HT-29 (cell line): ENCODE measurements around the gene CT45A1. TPM values are rescaled to one million over a fixed set of nuclear protein-coding genes. Genes with fewer than 3 reads are reported as not detected.
"Not testable (repeated sequence)": the region's sequence is repeated elsewhere in the genome, so short reads cannot be mapped to it uniquely, and the experiment has no call there.

Experiments used
- DNase-seq: peaks from one replicate; pipeline ENCODE4 v3.0.0-alpha.2; 2015; ENCODE audit warnings: low spot score
- small RNA-seq: library from RNA; depleted of rRNA; stranded (forward); fragments of <200 nt; gene quantifications from one replicate; pipeline ENCODE3, GENCODE V24; 2014
- total RNA-seq: library from RNA; depleted of rRNA; stranded (reverse); fragments of >200 nt; shearing (Covaris generic); gene quantifications from 2 replicates; pipeline ENCODE4 v1.2.3, GENCODE V29; 2014; rRNA removed

CT45A1 gene
- not detected in 2 replicates for total RNA-seq

DNA sequence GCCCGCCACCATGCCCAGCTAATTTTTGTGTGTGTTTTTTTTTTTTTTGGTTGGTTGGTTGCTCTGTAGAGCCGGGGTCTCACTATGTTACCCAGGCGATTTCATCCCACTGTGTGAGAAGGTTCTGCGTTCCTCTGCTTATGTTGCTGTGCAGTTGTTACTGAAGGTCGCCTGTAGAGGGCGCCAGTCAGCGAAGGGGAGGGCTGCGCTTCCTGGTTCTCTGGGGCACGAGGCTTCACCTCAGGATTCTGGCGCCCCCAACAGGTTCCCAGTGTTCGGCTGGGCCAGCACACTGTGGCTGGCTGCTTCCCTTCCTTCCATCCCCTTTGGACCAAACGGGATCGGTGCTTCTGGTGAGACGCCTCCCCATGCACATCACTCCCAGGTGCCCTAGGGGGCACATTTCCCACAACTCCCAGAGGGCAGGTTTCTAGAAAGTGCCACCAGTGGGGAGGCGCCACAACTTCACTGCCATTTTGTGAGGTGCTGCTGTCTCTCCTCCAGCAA is at the start of gene CT45A1:
TSS of gene CT45A1 (plus strand) at position 457 of the 507 bp plus-strand sequence. CDS start 5,302 bp downstream, outside the sequence.
- DNase-seq: peak; percentile 25

DNA sequence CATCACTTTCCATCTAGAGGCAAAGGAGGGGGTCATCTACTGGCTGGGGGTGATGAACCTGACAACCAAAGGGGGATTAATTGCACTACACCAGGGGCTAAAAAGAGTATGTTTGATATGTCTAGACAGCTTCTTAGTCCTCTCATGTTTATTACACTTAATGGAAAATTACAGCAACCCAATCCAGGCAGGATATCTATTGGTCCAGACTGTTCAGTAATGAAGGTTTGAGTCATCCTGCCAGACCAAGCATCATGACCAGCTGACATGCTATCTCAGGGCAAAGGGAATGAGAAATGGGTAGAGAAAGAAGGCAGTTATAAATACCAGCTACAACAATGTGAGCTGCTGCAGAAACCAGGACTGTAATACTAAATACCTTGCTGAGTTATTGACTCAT is 40.5 kb upstream of the CT45A1 start:
- not testable (repeated sequence) for DNase-seq

DNA sequence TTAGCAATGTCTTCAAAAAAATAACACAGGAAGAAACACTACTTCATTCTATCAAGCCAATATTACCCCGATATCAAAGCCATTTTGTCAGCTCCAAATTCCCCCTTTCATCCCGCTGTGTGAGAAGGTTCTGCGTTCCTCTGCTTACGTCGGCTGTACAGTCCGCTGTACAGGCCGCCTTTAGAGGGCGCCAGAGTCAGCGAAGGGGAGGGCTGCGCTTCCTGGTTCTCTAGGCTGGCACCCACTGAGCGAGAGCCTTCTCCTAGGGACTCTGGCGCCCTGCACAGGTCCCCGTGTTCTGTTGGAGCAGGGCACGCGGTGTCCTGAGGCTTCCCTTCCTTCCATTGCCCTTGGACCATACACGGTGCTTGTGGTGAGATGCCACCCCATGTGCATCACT is 25.3 kb upstream of the CT45A1 start:
- no peak for DNase-seq

DNA sequence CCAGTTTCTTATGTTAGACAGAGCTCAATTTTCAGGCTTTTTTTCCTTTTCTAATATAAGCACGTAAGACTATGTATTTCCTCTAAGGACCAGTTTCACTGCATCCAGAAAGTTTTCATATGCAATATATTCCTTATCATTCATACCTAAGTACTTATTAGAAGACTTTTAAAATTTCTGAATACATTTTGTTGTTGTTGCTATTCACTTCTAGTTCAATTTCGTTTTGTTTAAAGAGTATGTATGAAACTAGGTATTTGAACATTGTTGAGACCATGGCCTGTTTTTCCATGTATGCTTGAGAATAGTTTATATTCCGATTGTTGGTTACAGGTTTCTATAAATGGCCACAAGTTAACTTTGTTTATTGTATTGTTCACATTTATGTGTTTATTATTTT is 18.0 kb upstream of the CT45A1 start:
- DNase-seq: no peak

DNA sequence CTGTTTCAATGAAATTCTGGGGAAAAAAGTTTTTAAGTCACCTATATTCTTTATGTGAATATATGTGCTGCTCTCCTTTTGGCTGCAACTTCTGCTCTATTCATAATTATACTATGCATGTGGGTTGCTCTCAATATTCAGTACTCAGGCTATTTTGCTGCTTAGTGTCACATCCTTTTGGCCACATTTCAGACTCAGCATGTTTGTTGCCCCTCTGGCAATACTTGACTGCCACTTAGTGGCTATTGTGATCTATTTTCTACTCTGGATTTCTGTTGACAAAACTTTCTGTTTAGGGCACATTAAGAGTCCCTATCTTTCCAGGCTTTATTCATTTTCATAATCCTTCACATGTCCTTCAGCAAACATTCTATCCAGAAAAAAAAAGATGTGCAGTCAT is 15.8 kb upstream of the CT45A1 start:
- no peak for DNase-seq

DNA sequence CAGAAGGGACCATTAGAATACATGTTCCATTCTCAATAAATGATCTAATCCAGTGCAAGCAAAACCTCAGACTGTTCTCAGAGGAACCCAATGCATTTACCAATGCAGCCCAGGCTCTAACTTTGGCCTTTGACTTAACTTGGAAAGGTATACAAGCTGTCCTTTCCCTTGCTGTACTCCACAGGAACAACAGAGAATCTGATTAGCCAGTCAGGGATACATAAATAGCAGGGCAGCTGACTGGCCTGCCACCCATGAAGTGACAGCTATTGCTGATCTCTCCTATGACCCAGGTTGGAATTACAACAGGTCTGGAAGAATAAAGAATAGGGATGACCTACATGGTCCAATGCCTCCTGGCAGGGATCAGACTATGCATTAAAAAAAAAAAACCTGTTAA is 14.5 kb upstream of the CT45A1 start:
- DNase-seq: no peak

DNA sequence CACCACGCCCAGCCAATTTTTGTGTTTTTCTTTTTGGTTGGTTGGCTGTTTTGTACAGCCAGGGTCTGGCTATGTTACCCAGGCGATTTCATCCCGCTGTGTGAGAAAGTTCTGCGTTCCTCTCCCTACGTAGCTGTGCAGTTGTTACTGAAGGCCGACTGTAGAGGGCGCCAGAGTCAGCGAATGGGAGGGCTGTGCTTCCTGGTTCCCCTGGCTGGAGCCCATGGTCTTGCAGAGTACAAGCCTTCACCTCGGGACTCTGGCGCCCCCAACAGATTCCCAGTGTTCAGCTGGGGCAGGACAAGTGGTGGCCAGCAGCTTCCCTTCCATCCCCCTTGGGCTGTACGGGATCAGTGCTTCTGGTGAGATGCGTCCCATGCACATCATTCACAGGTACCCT is 5.6 kb upstream of the CT45A1 start:
- DNase-seq: peak; percentile 50

DNA sequence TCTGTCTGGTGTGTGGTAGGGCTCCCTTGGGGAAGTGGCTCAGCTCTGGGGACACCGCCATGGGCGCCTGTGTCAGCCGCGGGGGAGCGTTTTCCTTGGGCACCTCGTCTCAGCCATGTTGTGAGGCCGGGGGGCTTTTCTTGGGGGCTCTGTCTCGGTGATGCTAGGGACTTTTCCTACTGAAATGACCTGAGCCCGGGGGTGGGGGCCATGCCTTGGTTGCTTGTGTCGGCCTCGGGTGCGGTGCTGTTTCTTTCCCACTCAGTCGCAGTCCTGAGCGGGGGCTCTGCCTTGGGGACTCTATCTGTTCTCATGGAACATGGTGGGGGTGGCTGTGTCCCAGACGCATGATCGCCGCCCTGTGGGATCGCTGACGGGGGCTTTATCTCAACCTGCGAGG is 356 bp downstream of the CT45A1 start:
- DNase-seq: no peak

DNA sequence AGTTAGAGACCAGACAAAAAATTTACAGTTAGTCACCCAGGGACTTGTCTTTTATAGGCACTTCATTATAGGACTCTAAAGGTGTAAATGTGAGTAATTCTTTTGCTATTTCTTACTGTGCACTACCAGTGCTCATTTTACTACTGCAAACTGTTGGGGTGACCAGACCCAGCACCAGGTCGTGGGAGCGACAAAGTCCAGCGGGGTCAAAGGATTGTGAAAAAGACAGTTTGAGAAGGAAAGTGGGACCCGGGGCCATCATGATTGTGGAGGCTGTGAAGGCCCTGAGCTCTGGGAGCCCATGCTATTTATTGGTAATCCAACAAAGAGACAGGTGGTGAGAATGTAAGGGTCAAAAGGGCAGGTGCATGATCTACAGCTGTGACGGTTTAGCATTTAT is 21.2 kb downstream of the CT45A1 start:
- DNase-seq: not testable (repeated sequence)

DNA sequence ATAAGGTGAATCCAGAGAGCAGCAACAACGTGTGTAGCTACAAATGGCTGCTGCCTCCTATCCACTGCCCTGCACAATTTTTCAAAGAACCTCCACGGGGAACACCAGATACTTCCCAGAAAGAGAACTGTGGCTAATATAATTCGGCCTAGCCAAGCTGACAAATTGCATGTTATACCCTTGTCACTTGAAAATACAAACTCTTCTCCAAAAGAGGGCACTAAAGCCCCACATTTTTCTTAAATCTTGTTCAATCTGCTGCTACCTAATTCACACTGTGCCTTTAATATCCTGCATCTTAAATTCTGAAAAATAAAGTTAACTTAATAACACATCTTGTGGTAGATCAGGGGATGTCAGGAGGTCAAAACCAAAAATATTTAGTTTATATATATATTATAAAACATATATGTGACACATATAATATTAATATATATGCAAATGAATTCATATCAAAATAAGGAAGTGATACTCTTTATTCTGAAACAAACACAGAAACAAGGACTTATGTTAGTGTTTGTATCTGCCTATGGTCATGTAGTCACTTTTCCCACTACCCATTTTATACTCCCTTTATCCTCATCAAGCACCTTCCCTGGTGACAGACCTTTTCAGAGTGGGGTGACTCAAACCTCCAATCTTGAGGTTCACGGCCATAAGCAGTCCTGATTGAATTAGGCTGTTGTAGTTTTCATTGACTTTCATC is 24.1 kb downstream of the CT45A1 start:
- peak; percentile 22 for DNase-seq

DNA sequence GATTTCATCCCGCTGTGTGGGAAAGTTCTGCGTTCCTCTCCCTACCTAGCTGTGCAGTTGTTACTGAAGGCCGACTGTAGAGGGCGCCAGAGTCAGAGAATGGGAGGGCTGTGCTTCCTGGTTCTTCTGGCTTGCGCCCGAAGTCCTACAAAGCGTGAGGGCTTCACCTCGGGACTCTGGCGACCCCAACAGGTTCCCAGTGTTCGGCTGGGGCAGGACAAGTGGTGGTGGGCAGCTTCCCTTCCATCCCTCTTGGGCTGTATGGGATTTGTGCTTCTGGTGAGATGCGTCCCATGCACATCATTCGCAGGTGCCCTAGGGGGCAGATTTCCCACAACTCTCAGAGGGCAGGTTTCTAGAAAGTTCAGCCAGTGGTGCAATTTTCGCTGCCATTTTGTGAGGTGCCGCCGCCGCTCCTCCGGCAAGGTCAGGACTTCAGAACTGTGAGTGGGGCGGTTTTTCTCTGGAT is 27.3 kb downstream of the CT45A1 start:
- peak; percentile 57 for DNase-seq

- no peak for DNase-seq
Observed at GRCh38 chrX:135741192-135741715, 27.8 kb downstream of the CT45A1 start.

DNA sequence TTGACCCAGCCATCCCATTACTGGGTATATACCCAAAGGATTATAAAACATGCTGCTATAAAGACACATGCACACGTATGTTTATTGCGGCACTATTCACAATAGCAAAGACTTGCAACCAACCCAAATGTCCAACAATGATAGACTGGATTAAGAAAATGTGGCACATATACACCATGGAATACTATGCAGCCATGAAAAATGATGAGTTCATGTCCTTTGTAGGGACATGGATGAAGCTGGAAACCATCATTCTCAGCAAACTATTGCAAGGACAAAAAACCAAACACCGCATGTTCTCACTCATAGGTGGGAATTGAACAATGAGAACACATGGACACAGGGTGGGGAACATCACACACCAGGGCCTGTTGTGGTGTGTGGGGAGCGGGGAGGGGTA is 31.3 kb downstream of the CT45A1 start:
- not testable (repeated sequence) for DNase-seq

DNA sequence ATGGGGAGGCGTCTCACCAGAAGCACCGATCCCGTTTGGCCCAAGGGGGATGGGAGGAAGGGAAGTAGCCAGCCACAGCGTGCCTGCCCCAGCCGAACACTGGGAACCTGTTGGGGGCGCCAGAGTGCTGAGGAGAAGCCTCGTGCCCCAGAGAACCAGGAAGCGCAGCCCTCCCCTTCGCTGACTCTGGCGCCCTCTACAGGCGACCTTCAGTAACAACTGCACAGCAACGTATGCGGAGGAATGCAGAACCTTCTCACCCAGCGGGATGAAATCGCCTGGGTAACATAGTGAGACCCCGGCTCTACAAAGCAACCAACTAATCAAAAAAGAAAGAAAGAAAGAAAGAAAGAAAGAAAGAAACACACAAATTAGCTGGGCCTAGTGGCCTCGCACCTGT is 54.7 kb downstream of the CT45A1 start, which contains the start of gene CT45A3:
TSS of gene CT45A3 (minus strand) at position 101 of the 400 bp plus-strand sequence. CDS start 3,747 bp downstream, outside the sequence.
- DNase-seq: not testable (repeated sequence)

Small RNA genes within 50 kb of the gene (small RNA-seq; reads per million reads assigned to genes)
- not detected for gene AC240442.1

Other genes with a start within 250 kb of the CT45A1 start
- gene INTS6L, start 193.0 kb upstream of the CT45A1 start, total RNA-seq: 0.36 and 0.68 TPM in 2 replicates
- gene CT45A3, start 54.6 kb downstream of the CT45A1 start, total RNA-seq: not detected in 2 replicates
- not detected in 2 replicates for gene CT45A5, start 71.9 kb downstream of the CT45A1 start, total RNA-seq
- gene CT45A6, start 89.1 kb downstream of the CT45A1 start, total RNA-seq: not detected in 2 replicates
- gene CT45A2, start 106.4 kb downstream of the CT45A1 start, total RNA-seq: not detected in 2 replicates
- gene CT45A7, start 123.6 kb downstream of the CT45A1 start, total RNA-seq: not detected in 2 replicates
- not detected in 2 replicates for gene CT45A8, start 140.9 kb downstream of the CT45A1 start, total RNA-seq
- gene CT45A9, start 158.2 kb downstream of the CT45A1 start, total RNA-seq: not detected in 2 replicates
- not detected in 2 replicates for gene CT45A10, start 179.8 kb downstream of the CT45A1 start, total RNA-seq
- not detected in 2 replicates for gene SAGE1, start 180.1 kb downstream of the CT45A1 start, total RNA-seq